BLaER1 (cell line): ENCODE data around the gene ACADL.
"Not testable (repeated sequence)": the region's sequence is repeated elsewhere in the genome, so short reads cannot be mapped to it uniquely, and the experiment has no call there.

ENCODE experiments used
- H3K27ac ChIP-seq: shearing (Covaris generic); formaldehyde crosslinking; 2 replicates; pipeline ENCODE4 v1.8.1; 2022
- H3K27me3 ChIP-seq: shearing (Covaris generic); formaldehyde crosslinking; 2 replicates; pipeline ENCODE4 v1.8.1; 2022
- H3K36me3 ChIP-seq: shearing (Covaris generic); formaldehyde crosslinking; 2 replicates; pipeline ENCODE4 v1.8.1; 2022
- H3K4me1 ChIP-seq: shearing (Covaris generic); formaldehyde crosslinking; 2 replicates; pipeline ENCODE4 v1.8.1; 2022
- H3K4me2 ChIP-seq: shearing (Covaris generic); formaldehyde crosslinking; 2 replicates; pipeline ENCODE4 v1.8.1; 2022
- H3K4me3 ChIP-seq: shearing (Covaris generic); formaldehyde crosslinking; 2 replicates; pipeline ENCODE4 v1.8.1; 2022
- H3K9ac ChIP-seq: shearing (Covaris generic); formaldehyde crosslinking; 2 replicates; pipeline ENCODE4 v1.8.1; 2022
- H3K9me3 ChIP-seq: shearing (Covaris generic); formaldehyde crosslinking; 2 replicates; pipeline ENCODE4 v1.8.1; 2022
- H4K20me1 ChIP-seq: shearing (Covaris generic); formaldehyde crosslinking; 2 replicates; pipeline ENCODE4 v1.8.1; 2022
- Cebpa-rat ChIP-seq: shearing (Covaris generic); IDR thresholded peaks from 2 replicates; pipeline ENCODE4 v1.8.1; 2022

ACADL gene

GRCh38 chr2:210188190-210188589 is 37.1 kb downstream of the ACADL start:
- Histone ChIP-seq H3K9ac (no peak overlapping the region), H3K4me3 (no peak overlapping the region), H4K20me1 (no peaks in the 10 kb centered on the region), H3K27ac (no peak overlapping the region), H3K4me1 (no peaks in the 10 kb centered on the region), H3K36me3 (no peaks in the 10 kb centered on the region), H3K9me3 (peaks cover 33% of the 10 kb centered on the region), H3K27me3 (no peaks in the 10 kb centered on the region), H3K4me2 (no peak overlapping the region)
- no peak for TF ChIP-seq Cebpa-rat

- H3K9me3 ChIP-seq, result peaks cover 35% of the 10 kb centered on the region
- not testable (repeated sequence) for H3K27me3 ChIP-seq, H3K36me3 ChIP-seq, H3K4me3 ChIP-seq, H3K4me1 ChIP-seq, H3K27ac ChIP-seq, H3K9ac ChIP-seq, H3K4me2 ChIP-seq, H4K20me1 ChIP-seq
These were observed 41.3 kb downstream of the ACADL start for GRCh38 chr2:210183936-210184335.

GRCh38 chr2:210181606-210182088 is 43.6 kb downstream of the ACADL start:
- H3K27ac ChIP-seq, H3K4me1 ChIP-seq, H3K4me2 ChIP-seq, H3K27me3 ChIP-seq, H4K20me1 ChIP-seq, H3K36me3 ChIP-seq, H3K9ac ChIP-seq, H3K4me3 ChIP-seq: not testable (repeated sequence)
- peaks cover 35% of the 10 kb centered on the region for H3K9me3 ChIP-seq

GRCh38 chr2:210181033-210181605 is 44.1 kb downstream of the ACADL start:
- H3K27ac ChIP-seq, H3K4me1 ChIP-seq, H3K4me3 ChIP-seq, H3K27me3 ChIP-seq, H4K20me1 ChIP-seq, H3K9ac ChIP-seq, H3K4me2 ChIP-seq, H3K36me3 ChIP-seq: not testable (repeated sequence)
- H3K9me3 ChIP-seq, result peaks cover 31% of the 10 kb centered on the region

GRCh38 chr2:210180477-210180876 is 44.8 kb downstream of the ACADL start:
- H3K4me3 ChIP-seq, result no peak overlapping the region
- no peaks in the 10 kb centered on the region for H3K27me3 ChIP-seq
- no peaks in the 10 kb centered on the region for H3K4me1 ChIP-seq
- H3K9me3 ChIP-seq, result peaks cover 24% of the 10 kb centered on the region
- TF ChIP-seq Cebpa-rat, result no peak
- H4K20me1 ChIP-seq, result no peaks in the 10 kb centered on the region
- H3K9ac ChIP-seq, result no peak overlapping the region
- no peak overlapping the region for H3K27ac ChIP-seq
- H3K36me3 ChIP-seq, result no peaks in the 10 kb centered on the region
- no peak overlapping the region for H3K4me2 ChIP-seq

- no peak overlapping the region for H3K4me2 ChIP-seq
- TF ChIP-seq Cebpa-rat, result no peak
- H3K4me3 ChIP-seq, result no peak overlapping the region
- H3K27ac ChIP-seq, result no peak overlapping the region
- no peaks in the 10 kb centered on the region for H4K20me1 ChIP-seq
- no peaks in the 10 kb centered on the region for H3K4me1 ChIP-seq
- H3K27me3 ChIP-seq, result no peaks in the 10 kb centered on the region
- H3K9ac ChIP-seq, result no peak overlapping the region
- no peaks in the 10 kb centered on the region for H3K36me3 ChIP-seq
- peaks cover 14% of the 10 kb centered on the region for H3K9me3 ChIP-seq
These were observed 45.8 kb downstream of the ACADL start for GRCh38 chr2:210179351-210179990.

GRCh38 chr2:210177769-210178168 is 47.5 kb downstream of the ACADL start:
- Histone ChIP-seq H3K27ac (no peak overlapping the region), H3K36me3 (no peaks in the 10 kb centered on the region), H3K4me3 (no peak overlapping the region), H4K20me1 (no peaks in the 10 kb centered on the region), H3K4me1 (no peaks in the 10 kb centered on the region), H3K9me3 (no peaks in the 10 kb centered on the region), H3K4me2 (no peak overlapping the region), H3K27me3 (no peaks in the 10 kb centered on the region), H3K9ac (no peak overlapping the region)
- TF ChIP-seq Cebpa-rat, result no peak

- not testable (repeated sequence) for H3K4me3 ChIP-seq, H3K9me3 ChIP-seq, H3K4me1 ChIP-seq, H3K36me3 ChIP-seq, H3K27ac ChIP-seq, H4K20me1 ChIP-seq, H3K27me3 ChIP-seq, H3K4me2 ChIP-seq, H3K9ac ChIP-seq
These were observed 48.1 kb downstream of the ACADL start for GRCh38 chr2:210177115-210177514.

GRCh38 chr2:210174086-210174485 is 51.2 kb downstream of the ACADL start:
- Histone ChIP-seq H3K4me3 (no peak overlapping the region), H3K27ac (no peak overlapping the region), H3K36me3 (no peaks in the 10 kb centered on the region), H3K4me2 (no peak overlapping the region), H4K20me1 (no peaks in the 10 kb centered on the region), H3K27me3 (no peaks in the 10 kb centered on the region), H3K9me3 (no peaks in the 10 kb centered on the region), H3K9ac (no peak overlapping the region), H3K4me1 (peaks cover 14% of the 10 kb centered on the region)
- no peak for TF ChIP-seq Cebpa-rat

- Histone ChIP-seq H3K4me3 (peak overlapping the region; percentile 84), H3K36me3 (no peaks in the 10 kb centered on the region), H3K27ac (no peak overlapping the region), H3K4me1 (peaks cover 28% of the 10 kb centered on the region), H3K4me2 (peak overlapping the region; percentile 90), H3K9me3 (no peaks in the 10 kb centered on the region), H3K9ac (peak overlapping the region; percentile 95), H3K27me3 (no peaks in the 10 kb centered on the region), H4K20me1 (peaks cover 6% of the 10 kb centered on the region; the same call in 1 of the 2 replicates)
- no peak for TF ChIP-seq Cebpa-rat
These were observed 53.0 kb downstream of the ACADL start for GRCh38 chr2:210172219-210172575.
